Measurements from ENCODE around the gene ACAD8.

ACAD8 gene

DNA sequence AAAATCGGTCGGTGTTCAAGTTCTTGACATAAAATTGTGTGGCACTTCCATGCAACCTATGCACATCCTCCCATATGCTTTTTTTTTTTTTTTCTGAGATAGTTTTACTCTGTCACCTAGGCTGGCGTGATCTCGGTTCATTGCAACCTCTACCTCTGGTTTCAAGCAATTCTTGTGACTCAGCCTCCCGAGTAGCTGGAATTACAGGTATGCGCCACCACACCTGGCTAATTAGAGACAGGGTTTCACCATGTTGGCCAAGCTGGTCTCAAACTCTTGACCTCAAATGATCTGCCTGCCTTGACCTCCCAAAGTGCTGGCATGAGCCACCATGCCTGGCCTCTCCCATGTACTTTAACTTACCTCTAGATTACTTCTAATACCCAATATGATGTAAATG is 37.8 kb downstream of the ACAD8 start:
- H3K27ac ChIP-seq, result no peak overlapping the region
- ChIA-PET POLR2A (ENCODE audit: low non-redundant PET) (no interaction called here), CTCF (no interaction called here)
- TF ChIP-seq, protein P1, sequence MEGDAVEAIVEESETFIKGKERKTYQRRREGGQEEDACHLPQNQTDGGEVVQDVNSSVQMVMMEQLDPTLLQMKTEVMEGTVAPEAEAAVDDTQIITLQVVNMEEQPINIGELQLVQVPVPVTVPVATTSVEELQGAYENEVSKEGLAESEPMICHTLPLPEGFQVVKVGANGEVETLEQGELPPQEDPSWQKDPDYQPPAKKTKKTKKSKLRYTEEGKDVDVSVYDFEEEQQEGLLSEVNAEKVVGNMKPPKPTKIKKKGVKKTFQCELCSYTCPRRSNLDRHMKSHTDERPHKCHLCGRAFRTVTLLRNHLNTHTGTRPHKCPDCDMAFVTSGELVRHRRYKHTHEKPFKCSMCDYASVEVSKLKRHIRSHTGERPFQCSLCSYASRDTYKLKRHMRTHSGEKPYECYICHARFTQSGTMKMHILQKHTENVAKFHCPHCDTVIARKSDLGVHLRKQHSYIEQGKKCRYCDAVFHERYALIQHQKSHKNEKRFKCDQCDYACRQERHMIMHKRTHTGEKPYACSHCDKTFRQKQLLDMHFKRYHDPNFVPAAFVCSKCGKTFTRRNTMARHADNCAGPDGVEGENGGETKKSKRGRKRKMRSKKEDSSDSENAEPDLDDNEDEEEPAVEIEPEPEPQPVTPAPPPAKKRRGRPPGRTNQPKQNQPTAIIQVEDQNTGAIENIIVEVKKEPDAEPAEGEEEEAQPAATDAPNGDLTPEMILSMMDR (conservative IDR thresholded peaks at IDR 0.05; ENCODE audit: low read depth), result no peak
- DNase-seq (ENCODE audit: low spot score), result no peak

DNA sequence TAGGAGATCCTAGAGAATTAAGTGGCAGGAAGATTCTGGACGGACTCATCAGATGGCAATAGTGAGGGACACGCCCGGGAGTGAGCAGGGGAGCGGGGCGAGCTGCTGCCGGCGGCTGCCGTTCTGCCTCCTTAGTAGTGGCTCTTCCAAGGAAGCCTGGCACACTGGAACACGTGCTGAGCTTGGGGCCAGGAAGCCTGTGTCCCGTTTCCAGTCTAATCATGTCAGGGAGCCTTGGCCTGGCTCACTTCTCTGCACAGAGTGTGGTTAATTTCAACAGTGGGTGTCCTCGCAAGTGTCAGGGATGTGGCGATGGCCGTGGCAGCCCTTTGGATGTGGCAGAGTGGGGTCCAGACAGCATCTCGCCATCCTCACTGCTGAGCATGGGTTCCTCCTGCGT is 39.3 kb downstream of the ACAD8 start:
- CTCF ChIA-PET, result no interaction called here

DNA sequence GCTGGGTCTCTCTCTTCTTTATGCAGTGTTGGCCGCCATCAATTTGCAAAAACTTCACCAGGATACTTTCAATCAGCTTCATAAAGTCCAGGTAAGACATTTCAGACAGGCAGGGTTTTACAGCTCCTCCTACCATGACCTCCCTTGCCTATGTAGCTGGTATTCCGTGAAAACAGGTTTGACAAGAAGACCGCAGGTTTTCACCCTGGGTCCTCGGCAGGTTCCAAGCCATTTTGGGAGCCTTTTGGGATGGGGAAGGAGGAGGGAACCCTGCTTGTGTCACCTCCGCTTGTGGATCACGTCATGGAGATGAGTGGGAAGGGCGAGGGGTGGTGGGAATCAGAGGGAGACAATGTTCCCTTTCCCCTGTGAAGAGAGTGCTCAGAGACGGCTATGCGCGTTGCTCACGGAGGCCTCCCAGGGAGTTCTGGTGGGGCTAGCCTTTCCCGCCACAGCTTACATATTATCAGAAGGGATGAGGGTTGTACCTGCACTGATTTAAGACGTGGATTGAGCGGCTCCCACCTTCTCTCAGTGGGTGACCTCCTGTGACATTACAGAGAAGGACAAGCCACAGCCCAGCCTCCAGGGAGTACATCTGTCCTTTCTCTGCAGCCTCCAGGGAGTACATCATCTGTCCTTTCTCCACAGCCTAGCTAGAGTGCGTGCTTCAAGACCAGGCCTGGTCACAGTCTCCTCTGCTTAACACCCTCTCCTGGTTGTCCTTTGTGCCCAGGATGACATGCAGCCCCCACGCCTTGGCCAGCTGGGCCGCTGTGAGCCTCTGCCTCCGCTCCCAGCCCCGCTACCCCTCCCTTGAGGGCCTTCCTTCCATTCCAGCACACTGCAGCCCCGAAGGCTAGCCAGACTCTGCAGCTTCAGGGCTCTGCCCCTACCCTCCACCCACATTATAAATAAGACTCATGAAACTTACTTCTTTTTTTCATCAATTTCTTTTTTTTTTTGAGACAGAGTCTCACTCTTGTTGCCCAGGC is 40.0 kb downstream of the ACAD8 start:
- TF ChIP-seq, protein P1 (conservative IDR thresholded peaks at IDR 0.05; ENCODE audit: low read depth), result no peak
- H3K27ac ChIP-seq, result no peak overlapping the region
- DNase-seq (ENCODE audit: low spot score), result no peak
- POLR2A ChIA-PET (ENCODE audit: low non-redundant PET), result no interaction called here
- CTCF ChIA-PET, result interaction anchor here (0.7 kb wide), 1 partner anchor 20 kb away, joined by 3 read pairs; no protein-coding TSS in a partner anchor

More for the DNA sequence above, 39.3 kb downstream of the ACAD8 start:
- no peak overlapping the region for H3K27ac ChIP-seq
- no peak for DNase-seq (ENCODE audit: low spot score)
- TF ChIP-seq, protein P1 (conservative IDR thresholded peaks at IDR 0.05; ENCODE audit: low read depth), result no peak
- POLR2A ChIA-PET (ENCODE audit: low non-redundant PET), result no interaction called here

DNA sequence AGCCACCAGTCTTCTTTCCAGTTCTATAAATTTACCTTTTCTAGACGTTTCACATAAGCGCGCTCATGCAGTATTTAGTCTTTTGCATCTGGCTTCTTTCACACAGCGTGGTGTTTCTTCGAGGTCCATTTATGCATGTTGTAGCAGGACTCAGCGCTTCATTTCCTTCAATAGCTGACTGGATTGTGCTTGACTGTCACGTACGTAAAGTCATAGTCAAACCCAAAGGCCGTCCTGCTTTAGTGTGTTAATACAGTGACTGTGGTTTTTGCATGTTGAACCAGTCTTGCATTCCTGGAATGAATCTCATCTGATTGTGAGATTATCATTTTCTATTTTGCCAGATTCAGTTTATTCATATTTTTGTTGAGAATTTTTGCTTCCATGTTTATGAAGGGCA is 41.3 kb downstream of the ACAD8 start:
- no peak overlapping the region for H3K27ac ChIP-seq
- TF ChIP-seq, protein P1 (conservative IDR thresholded peaks at IDR 0.05; ENCODE audit: low read depth), result no peak
- POLR2A ChIA-PET (ENCODE audit: low non-redundant PET), result no interaction called here
- CTCF ChIA-PET, result no interaction called here
- no peak for DNase-seq (ENCODE audit: low spot score)

DNA sequence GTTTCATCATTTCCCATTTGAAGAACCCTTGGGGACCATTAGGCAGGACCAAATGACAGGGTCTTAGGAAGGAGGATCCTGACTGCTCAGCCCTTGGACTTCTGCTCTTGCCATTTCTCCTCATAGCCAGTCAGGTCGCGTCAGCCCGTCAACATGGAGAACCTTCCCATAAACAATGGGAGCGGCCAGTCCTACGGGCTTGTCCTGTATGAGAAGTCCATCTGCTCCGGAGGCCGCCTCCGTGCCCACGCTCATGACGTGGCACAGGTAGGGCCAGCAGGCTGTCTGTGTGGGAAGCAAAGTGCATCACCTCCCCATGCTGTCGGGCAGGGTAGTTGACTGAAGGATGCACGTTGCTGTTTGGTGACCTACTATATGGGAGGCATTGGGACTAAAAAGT is 58.9 kb downstream of the ACAD8 start:
- POLR2A ChIA-PET (ENCODE audit: low non-redundant PET), result no interaction called here

DNA sequence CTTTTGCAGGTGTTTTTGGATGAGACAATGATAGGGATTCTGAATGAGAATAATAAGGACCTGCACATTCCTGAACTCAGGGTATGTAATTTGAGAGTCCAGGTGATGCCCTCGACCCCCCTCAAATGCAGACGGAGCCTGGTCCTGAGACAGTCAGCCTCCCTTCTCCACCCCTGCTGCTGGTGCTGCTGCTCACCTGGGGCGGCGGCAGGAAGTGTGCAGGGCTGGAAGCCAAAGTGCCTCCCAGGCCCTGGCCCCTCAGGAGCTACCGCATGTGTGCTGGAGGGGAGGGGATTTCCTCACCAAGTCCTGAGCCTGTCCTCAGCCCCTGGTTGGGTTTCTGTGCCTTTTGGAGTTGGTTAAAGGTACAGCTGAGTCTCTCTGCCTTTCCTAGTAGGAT is 59.4 kb downstream of the ACAD8 start:
- no peak overlapping the region for H3K27ac ChIP-seq
- ChIA-PET CTCF (interaction anchor here (0.5 to 0.6 kb wide), 2 partner anchors 19 to 40 kb away, joined by 3 read pairs; no protein-coding TSS in a partner anchor), POLR2A (ENCODE audit: low non-redundant PET) (no interaction called here)
- TF ChIP-seq, protein P1 (conservative IDR thresholded peaks at IDR 0.05; ENCODE audit: low read depth), result no peak
- DNase-seq (ENCODE audit: low spot score), result no peak

More for the DNA sequence above, 58.9 kb downstream of the ACAD8 start:
- no peak overlapping the region for H3K27ac ChIP-seq
- CTCF ChIA-PET, result no interaction called here
- DNase-seq (ENCODE audit: low spot score), result no peak
- TF ChIP-seq, protein P1 (conservative IDR thresholded peaks at IDR 0.05; ENCODE audit: low read depth), result no peak

All from RWPE1 (cell line).